A549 (cell line): Measurements from ENCODE around the gene HTR2B.

Experiments used
- CHD4 ChIP-seq: fragments of 200-600 bp; sonication (generic); IDR thresholded peaks from 2 replicates; pipeline ENCODE4 v1.6.1; 2016; ENCODE audit warnings: antibody characterized with exemption, mild to moderate bottlenecking, borderline replicate concordance
- FOSL2 ChIP-seq, 2 experiments: fragments of 450-650 bp in 1 of 2; fragments of >200 bp in 1 of 2; sonication (Bioruptor Twin) in 1 of 2; formaldehyde crosslinking; IDR thresholded peaks; 2 replicates each; pipeline versions ENCODE4 v1.5.0 to v1.6.1; 2016 to 2020; ENCODE audit warnings: mild to moderate bottlenecking in 1 of 2, moderate library complexity in 1 of 2
- JUN ChIP-seq, 2 experiments: fragments of >200 bp; sonication (Bioruptor Twin); formaldehyde crosslinking; IDR thresholded peaks; 2 replicates in 1 of 2; 3 replicates in 1 of 2; pipeline ENCODE4 v1.6.1; 2016 to 2017
- MAFK ChIP-seq: fragments of 450-650 bp; IDR thresholded peaks from 2 replicates; pipeline ENCODE4 v1.6.1; 2014; ENCODE audit not compliant: partially characterized antibody
- MYC ChIP-seq: IDR thresholded peaks from 2 replicates; pipeline ENCODE4 v1.6.1; 2012; ENCODE audit warnings: mild to moderate bottlenecking, inconsistent platforms, low read length, improper control_type of control experiment, borderline replicate concordance
- NR3C1 ChIP-seq: fragments of >200 bp; sonication (Bioruptor Twin); formaldehyde crosslinking; IDR thresholded peaks from 3 replicates; pipeline ENCODE4 v1.6.1; 2017
- POLR2A ChIP-seq: IDR thresholded peaks from 2 replicates; pipeline ENCODE4 v1.6.1; 2012; ENCODE audit warnings: mild to moderate bottlenecking, low read length
- RAD21 ChIP-seq, 2 experiments: fragments of >200 bp in 1 of 2; sonication (Bioruptor Twin) in 1 of 2; formaldehyde crosslinking in 1 of 2; IDR thresholded peaks in 1 of 2; conservative IDR thresholded peaks in 1 of 2; 2 replicates in 1 of 2; 3 replicates in 1 of 2; pipeline ENCODE4 v1.6.1; 2012 to 2018; ENCODE audit warnings: inconsistent platforms in 1 of 2
- RFX5 ChIP-seq: fragments of 450-650 bp; IDR thresholded peaks from 2 replicates; pipeline ENCODE4 v1.7.1; 2014; ENCODE audit warnings: antibody characterized with exemption, mild to moderate bottlenecking, moderate library complexity
- TP53 ChIP-seq: fragments of 250-450 bp; sonication (Bioruptor Pico); IDR thresholded peaks from 2 replicates; pipeline ENCODE4 v1.5.0; 2021; ENCODE audit warnings: mild to moderate bottlenecking, moderate library complexity
- ZSCAN20 ChIP-seq: fragments of 250-450 bp; sonication (Bioruptor Pico); IDR thresholded peaks from 2 replicates; pipeline ENCODE4 v1.8.0; 2022; ENCODE audit warnings: mild to moderate bottlenecking, moderate library complexity
- TF ChIP-seq, protein P1 (sequence below): fragments of >200 bp; sonication (Bioruptor Twin); formaldehyde crosslinking; IDR thresholded peaks from 3 replicates; pipeline ENCODE4 v1.5.1; 2016
- TF ChIP-seq, protein P2 (sequence below): IDR thresholded peaks from 2 replicates; pipeline ENCODE4 v1.6.1; 2012
- TF ChIP-seq, protein P3 (sequence below): fragments of 200-600 bp; sonication (generic); IDR thresholded peaks from 2 replicates; pipeline ENCODE4 v1.6.1; 2016; ENCODE audit warnings: antibody characterized with exemption, mild to moderate bottlenecking, moderate library complexity

DNA sequence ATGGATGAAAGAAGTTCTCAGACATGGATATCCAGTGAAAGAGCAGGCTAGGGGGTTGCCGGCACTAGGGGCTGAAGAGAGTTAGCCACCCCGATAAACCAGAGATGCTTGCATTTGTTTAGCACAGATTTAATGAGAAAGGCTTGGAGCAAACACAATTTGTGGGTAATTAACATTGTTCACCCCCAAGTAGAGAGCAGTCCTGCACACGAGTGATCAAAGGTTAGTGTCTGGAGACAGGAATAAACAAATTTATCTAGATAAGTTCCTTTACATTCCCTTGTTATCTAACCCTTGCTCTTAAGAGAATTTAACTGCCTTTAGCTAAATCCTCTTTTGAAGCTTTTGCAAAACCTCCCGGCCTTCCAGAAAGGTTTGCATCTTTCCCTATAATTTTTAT, 23.9 kb downstream of the HTR2B start:
- TF ChIP-seq, protein P1, sequence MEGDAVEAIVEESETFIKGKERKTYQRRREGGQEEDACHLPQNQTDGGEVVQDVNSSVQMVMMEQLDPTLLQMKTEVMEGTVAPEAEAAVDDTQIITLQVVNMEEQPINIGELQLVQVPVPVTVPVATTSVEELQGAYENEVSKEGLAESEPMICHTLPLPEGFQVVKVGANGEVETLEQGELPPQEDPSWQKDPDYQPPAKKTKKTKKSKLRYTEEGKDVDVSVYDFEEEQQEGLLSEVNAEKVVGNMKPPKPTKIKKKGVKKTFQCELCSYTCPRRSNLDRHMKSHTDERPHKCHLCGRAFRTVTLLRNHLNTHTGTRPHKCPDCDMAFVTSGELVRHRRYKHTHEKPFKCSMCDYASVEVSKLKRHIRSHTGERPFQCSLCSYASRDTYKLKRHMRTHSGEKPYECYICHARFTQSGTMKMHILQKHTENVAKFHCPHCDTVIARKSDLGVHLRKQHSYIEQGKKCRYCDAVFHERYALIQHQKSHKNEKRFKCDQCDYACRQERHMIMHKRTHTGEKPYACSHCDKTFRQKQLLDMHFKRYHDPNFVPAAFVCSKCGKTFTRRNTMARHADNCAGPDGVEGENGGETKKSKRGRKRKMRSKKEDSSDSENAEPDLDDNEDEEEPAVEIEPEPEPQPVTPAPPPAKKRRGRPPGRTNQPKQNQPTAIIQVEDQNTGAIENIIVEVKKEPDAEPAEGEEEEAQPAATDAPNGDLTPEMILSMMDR, result no peak
- TF ChIP-seq, protein P2, sequence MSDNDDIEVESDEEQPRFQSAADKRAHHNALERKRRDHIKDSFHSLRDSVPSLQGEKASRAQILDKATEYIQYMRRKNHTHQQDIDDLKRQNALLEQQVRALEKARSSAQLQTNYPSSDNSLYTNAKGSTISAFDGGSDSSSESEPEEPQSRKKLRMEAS, result no peak
- TF ChIP-seq MYC (no peak), MAFK (no peak), NR3C1 (no peak), POLR2A (no peak), CHD4 (no peak), FOSL2 (IDR thresholded peaks at IDR 0.05) (no peak), FOSL2 (CRISPR knock-in tag; IDR thresholded peaks at IDR 0.05) (no peak), RFX5 (no peak), RAD21 (conservative IDR thresholded peaks at IDR 0.05 in 1 of 2, IDR thresholded peaks at IDR 0.05 in 1 of 2) (no peak), JUN (IDR thresholded peaks at IDR 0.05) (no peak), ZSCAN20 (CRISPR knock-in tag) (no peak), TP53 (no peak)
- TF ChIP-seq, protein P3, sequence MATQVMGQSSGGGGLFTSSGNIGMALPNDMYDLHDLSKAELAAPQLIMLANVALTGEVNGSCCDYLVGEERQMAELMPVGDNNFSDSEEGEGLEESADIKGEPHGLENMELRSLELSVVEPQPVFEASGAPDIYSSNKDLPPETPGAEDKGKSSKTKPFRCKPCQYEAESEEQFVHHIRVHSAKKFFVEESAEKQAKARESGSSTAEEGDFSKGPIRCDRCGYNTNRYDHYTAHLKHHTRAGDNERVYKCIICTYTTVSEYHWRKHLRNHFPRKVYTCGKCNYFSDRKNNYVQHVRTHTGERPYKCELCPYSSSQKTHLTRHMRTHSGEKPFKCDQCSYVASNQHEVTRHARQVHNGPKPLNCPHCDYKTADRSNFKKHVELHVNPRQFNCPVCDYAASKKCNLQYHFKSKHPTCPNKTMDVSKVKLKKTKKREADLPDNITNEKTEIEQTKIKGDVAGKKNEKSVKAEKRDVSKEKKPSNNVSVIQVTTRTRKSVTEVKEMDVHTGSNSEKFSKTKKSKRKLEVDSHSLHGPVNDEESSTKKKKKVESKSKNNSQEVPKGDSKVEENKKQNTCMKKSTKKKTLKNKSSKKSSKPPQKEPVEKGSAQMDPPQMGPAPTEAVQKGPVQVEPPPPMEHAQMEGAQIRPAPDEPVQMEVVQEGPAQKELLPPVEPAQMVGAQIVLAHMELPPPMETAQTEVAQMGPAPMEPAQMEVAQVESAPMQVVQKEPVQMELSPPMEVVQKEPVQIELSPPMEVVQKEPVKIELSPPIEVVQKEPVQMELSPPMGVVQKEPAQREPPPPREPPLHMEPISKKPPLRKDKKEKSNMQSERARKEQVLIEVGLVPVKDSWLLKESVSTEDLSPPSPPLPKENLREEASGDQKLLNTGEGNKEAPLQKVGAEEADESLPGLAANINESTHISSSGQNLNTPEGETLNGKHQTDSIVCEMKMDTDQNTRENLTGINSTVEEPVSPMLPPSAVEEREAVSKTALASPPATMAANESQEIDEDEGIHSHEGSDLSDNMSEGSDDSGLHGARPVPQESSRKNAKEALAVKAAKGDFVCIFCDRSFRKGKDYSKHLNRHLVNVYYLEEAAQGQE, result no peak
